ENCODE results near the gene EDDM13.
"Not testable (repeated sequence)": the region's sequence is repeated elsewhere in the genome, so short reads cannot be mapped to it uniquely, and the experiment has no call there.

Gene EDDM13

GRCh38 chr19:56295531-56296455, 23.2 kb downstream of the EDDM13 start:
- no peak for DNase-seq (ENCODE audit: low spot score)

- no peak for DNase-seq (ENCODE audit: low spot score)
Measured at GRCh38 chr19:56297010-56297409, 24.5 kb downstream of the EDDM13 start.

- no peak for DNase-seq (ENCODE audit: low spot score)
Measured at GRCh38 chr19:56299688-56300087, 27.1 kb downstream of the EDDM13 start.

GRCh38 chr19:56301155-56301554, 28.6 kb downstream of the EDDM13 start:
- peak; percentile 36 for DNase-seq (ENCODE audit: low spot score)

- DNase-seq (ENCODE audit: low spot score): no peak
Measured at GRCh38 chr19:56301886-56302620, 29.5 kb downstream of the EDDM13 start.

GRCh38 chr19:56304243-56304642, 31.7 kb downstream of the EDDM13 start:
- DNase-seq (ENCODE audit: low spot score): no peak

GRCh38 chr19:56306016-56306415, 33.5 kb downstream of the EDDM13 start:
- DNase-seq (ENCODE audit: low spot score): no peak

- DNase-seq (ENCODE audit: low spot score): not testable (repeated sequence)
Measured at GRCh38 chr19:56307062-56307461, 34.5 kb downstream of the EDDM13 start.

- DNase-seq (ENCODE audit: low spot score): no peak
Measured at GRCh38 chr19:56308792-56309191, 36.2 kb downstream of the EDDM13 start.

GRCh38 chr19:56309511-56310185, 37.1 kb downstream of the EDDM13 start:
- DNase-seq (ENCODE audit: low spot score): peak; percentile 61

- no peak for DNase-seq (ENCODE audit: low spot score)
Measured at GRCh38 chr19:56310462-56310861, 37.9 kb downstream of the EDDM13 start.

GRCh38 chr19:56312342-56312741, 39.8 kb downstream of the EDDM13 start:
- DNase-seq (ENCODE audit: low spot score): no peak

- DNase-seq (ENCODE audit: low spot score): no peak
Measured at GRCh38 chr19:56312787-56313657, 40.5 kb downstream of the EDDM13 start.

GRCh38 chr19:56314018-56314380, 41.5 kb downstream of the EDDM13 start:
- no peak for DNase-seq (ENCODE audit: low spot score)

GRCh38 chr19:56314381-56315076, 42.0 kb downstream of the EDDM13 start, which contains the start of gene ZSCAN5A:
TSS of gene ZSCAN5A (minus strand) at chr19:56314839. CDS start at chr19:56225046, 89,793 bp downstream.
- peak; percentile 91 for DNase-seq (ENCODE audit: low spot score)

- peak; percentile 96 for DNase-seq (ENCODE audit: low spot score)
Measured at GRCh38 chr19:56315077-56315828, 42.7 kb downstream of the EDDM13 start.

GRCh38 chr19:56316728-56317127, 44.2 kb downstream of the EDDM13 start:
- DNase-seq (ENCODE audit: low spot score): no peak

- no peak for DNase-seq (ENCODE audit: low spot score)
Measured at GRCh38 chr19:56317749-56318148, 45.2 kb downstream of the EDDM13 start.

- DNase-seq (ENCODE audit: low spot score): no peak
Measured at GRCh38 chr19:56319991-56320390, 47.4 kb downstream of the EDDM13 start.

Data from RKO (cell line).